B cell (primary cell): ENCODE results near the gene TLR9.
A peak's percentile ranks its signal among the peaks of the same experiment; 100 is the strongest.

ENCODE experiments used
- CTCF ChIP-seq: fragments of 200-600 bp; IDR thresholded peaks from one replicate; pipeline ENCODE4 v1.8.0; 2022; ENCODE audit warnings: antibody characterized with exemption, mild to moderate bottlenecking
- EZH2 ChIP-seq: IDR thresholded peaks from 2 replicates; pipeline ENCODE4 v1.6.1; 2012; ENCODE audit warnings: borderline replicate concordance, low read depth, mild to moderate bottlenecking, moderate library complexity, low read length; ENCODE audit not compliant: insufficient read depth, poor library complexity, severe bottlenecking

- peak; percentile 68 for TF ChIP-seq CTCF
- no peak for TF ChIP-seq EZH2
These were observed 13.6 kb upstream of the TLR9 start, which contains the start of gene TWF2 for GRCh38 chr3:52238761-52239701.
